Activated CD4-positive, alpha-beta T cell treated with anti-CD3 and anti-CD28 coated beads, Interleukin-2, amount 10 ng/mL, durations not matched to agents 7 days and 5 days (primary cell): ENCODE data around the gene FAM174C. TPM values are rescaled to one million over a fixed set of nuclear protein-coding genes. Genes with fewer than 3 reads are reported as not detected.
A peak's percentile ranks its signal among the peaks of the same experiment; 100 is the strongest.

Experiments
- CTCF ChIA-PET: fragments of 350-600 bp; sonication (Branson Sonifier 250); formaldehyde crosslinking; loops from one replicate; lab custom pipeline; 2021; ENCODE audit warnings: antibody characterized with exemption; lab: Charles Lee
- POLR2A ChIA-PET: fragments of 350-600 bp; sonication (Branson Sonifier 250); formaldehyde crosslinking; loops from one replicate; lab custom pipeline; 2021; ENCODE audit warnings: antibody characterized with exemption; lab: Charles Lee
- DNase-seq: peaks from one replicate; pipeline ENCODE4 v3.0.0-alpha.2; 2020
- H3K27ac Mint-ChIP-seq: one replicate; pipeline ENCODE4 v1.8.0; 2021; ENCODE audit warnings: mild to moderate bottlenecking, moderate library complexity, mixed read lengths
- H3K27me3 Mint-ChIP-seq: one replicate; pipeline ENCODE4 v1.8.0; 2021; ENCODE audit warnings: mixed read lengths
- H3K36me3 Mint-ChIP-seq: one replicate; pipeline ENCODE4 v1.8.0; 2021; ENCODE audit warnings: low read depth, mixed read lengths
- H3K4me1 Mint-ChIP-seq: one replicate; pipeline ENCODE4 v1.8.0; 2021; ENCODE audit warnings: mixed read lengths
- H3K4me3 Mint-ChIP-seq: one replicate; pipeline ENCODE4 v1.8.0; 2021; ENCODE audit warnings: mild to moderate bottlenecking, moderate library complexity, mixed read lengths
- H3K9me3 Mint-ChIP-seq: one replicate; pipeline ENCODE4 v1.8.0; 2021; ENCODE audit warnings: mixed read lengths
- total RNA-seq, 2 experiments: library from RNA; stranded (reverse); gene quantifications; one replicate each; pipeline ENCODE4 v1.2.3, GENCODE V29; 2021

FAM174C gene
- total RNA-seq, 2 experiments from 2014 or later = 47.8 to 51.5 TPM

GRCh38 chr19:1254530-1255185, 20.7 kb upstream of the FAM174C start:
- POLR2A ChIA-PET = no interaction called here
- no peak for DNase-seq
- Mint-ChIP-seq H3K9me3 (no peaks in the 10 kb centered on the region), H3K4me1 (peaks cover 41% of the 10 kb centered on the region), H3K36me3 (peaks cover 45% of the 10 kb centered on the region), H3K27me3 (no peaks in the 10 kb centered on the region), H3K27ac (peak overlapping the region; percentile 57), H3K4me3 (peak overlapping the region; percentile 16)
- CTCF ChIA-PET = interaction anchor here (1.2 to 7.3 kb wide), 3 partner anchors 11 to 21 kb away, joined by 3 to 105 read pairs (median 65); partner anchors contain the start of genes CIRBP and FAM174C

- Mint-ChIP-seq H3K4me3 (no peak overlapping the region), H3K27me3 (no peaks in the 10 kb centered on the region), H3K4me1 (peaks cover 45% of the 10 kb centered on the region), H3K27ac (no peak overlapping the region), H3K36me3 (peaks cover 45% of the 10 kb centered on the region), H3K9me3 (no peaks in the 10 kb centered on the region)
- CTCF ChIA-PET = interaction anchor here (1.2 to 7.3 kb wide), 3 partner anchors 10 to 20 kb away, joined by 3 to 105 read pairs (median 65); partner anchors contain the start of genes CIRBP and FAM174C
- POLR2A ChIA-PET = interaction anchor here (1.6 kb wide), 1 partner anchor 13 kb away, joined by 4 read pairs; no protein-coding TSS in a partner anchor
- no peak for DNase-seq
These were observed 19.9 kb upstream of the FAM174C start for GRCh38 chr19:1255186-1256161.

- H3K36me3 Mint-ChIP-seq = peaks cover 37% of the 10 kb centered on the region
- H3K4me3 Mint-ChIP-seq = no peak overlapping the region
- H3K27ac Mint-ChIP-seq = no peak overlapping the region
- peaks cover 53% of the 10 kb centered on the region for H3K4me1 Mint-ChIP-seq
- H3K9me3 Mint-ChIP-seq = no peaks in the 10 kb centered on the region
- POLR2A ChIA-PET = interaction anchor here (1.6 kb wide), 1 partner anchor 12 kb away, joined by 4 read pairs; no protein-coding TSS in a partner anchor
- H3K27me3 Mint-ChIP-seq = no peaks in the 10 kb centered on the region
- no peak for DNase-seq
- CTCF ChIA-PET = interaction anchor here (0.6 to 7.3 kb wide), 3 partner anchors 9 to 573 kb away, joined by 3 to 105 read pairs (median 65); partner anchors contain the start of gene CIRBP
These were observed 18.5 kb upstream of the FAM174C start for GRCh38 chr19:1256646-1257474.

- ChIA-PET POLR2A (interaction anchor here (0.6 to 1.6 kb wide), 2 partner anchors 11 kb away, joined by 3 to 4 read pairs; no protein-coding TSS in a partner anchor), CTCF (interaction anchor here (0.6 to 7.3 kb wide), 3 partner anchors 8 to 574 kb away, joined by 3 to 105 read pairs (median 65); partner anchors contain the start of gene CIRBP)
- Mint-ChIP-seq H3K4me3 (peak overlapping the region; percentile 83), H3K4me1 (peaks cover 57% of the 10 kb centered on the region), H3K27me3 (no peaks in the 10 kb centered on the region), H3K9me3 (no peaks in the 10 kb centered on the region), H3K27ac (peak overlapping the region; percentile 96), H3K36me3 (peaks cover 32% of the 10 kb centered on the region)
- DNase-seq = no peak
These were observed 17.7 kb upstream of the FAM174C start for GRCh38 chr19:1257475-1258162.

GRCh38 chr19:1258163-1258492, 17.2 kb upstream of the FAM174C start:
- Mint-ChIP-seq H3K4me1 (peaks cover 60% of the 10 kb centered on the region), H3K27ac (peak overlapping the region; percentile 96), H3K9me3 (no peaks in the 10 kb centered on the region), H3K27me3 (no peaks in the 10 kb centered on the region), H3K4me3 (peak overlapping the region; percentile 83), H3K36me3 (peaks cover 32% of the 10 kb centered on the region)
- no peak for DNase-seq
- CTCF ChIA-PET = interaction anchor here (6.6 to 7.3 kb wide), 2 partner anchors 8 to 14 kb away, joined by 65 to 105 read pairs; partner anchors contain the start of gene CIRBP
- POLR2A ChIA-PET = interaction anchor here (0.6 kb wide), 1 partner anchor 11 kb away, joined by 3 read pairs; no protein-coding TSS in a partner anchor

- DNase-seq = no peak
- ChIA-PET POLR2A (interaction anchor here (0.6 kb wide), 1 partner anchor 15 kb away, joined by 3 read pairs; no protein-coding TSS in a partner anchor), CTCF (interaction anchor here (6.6 to 11.3 kb wide), 2 partner anchors 15 kb away, joined by 65 to 299 read pairs; partner anchors contain the start of gene ATP5F1D)
- H3K9me3 Mint-ChIP-seq = no peaks in the 10 kb centered on the region
- H3K27me3 Mint-ChIP-seq = no peaks in the 10 kb centered on the region
- H3K36me3 Mint-ChIP-seq = peaks cover 27% of the 10 kb centered on the region
- H3K4me1 Mint-ChIP-seq = peaks cover 58% of the 10 kb centered on the region
- H3K27ac Mint-ChIP-seq = peak overlapping the region; percentile 96
- H3K4me3 Mint-ChIP-seq = peak overlapping the region; percentile 83
These were observed 16.6 kb upstream of the FAM174C start for GRCh38 chr19:1258707-1259205.

- H3K4me1 Mint-ChIP-seq = peaks cover 58% of the 10 kb centered on the region
- peak; percentile 81 for DNase-seq
- peak overlapping the region; percentile 83 for H3K4me3 Mint-ChIP-seq
- peak overlapping the region; percentile 96 for H3K27ac Mint-ChIP-seq
- ChIA-PET POLR2A (interaction anchor here (0.6 to 0.7 kb wide), 2 partner anchors 9 to 15 kb away, joined by 3 to 4 read pairs; partner anchors contain the start of gene CIRBP), CTCF (interaction anchor here (11.3 kb wide), 1 partner anchor 16 kb away, joined by 299 read pairs; the partner anchor contains the start of gene ATP5F1D)
- H3K27me3 Mint-ChIP-seq = no peaks in the 10 kb centered on the region
- peaks cover 27% of the 10 kb centered on the region for H3K36me3 Mint-ChIP-seq
- H3K9me3 Mint-ChIP-seq = no peaks in the 10 kb centered on the region
These were observed 16.0 kb upstream of the FAM174C start for GRCh38 chr19:1259206-1259875.

GRCh38 chr19:1259876-1260748, 15.2 kb upstream of the FAM174C start:
- peaks cover 52% of the 10 kb centered on the region for H3K4me1 Mint-ChIP-seq
- H3K4me3 Mint-ChIP-seq = peak overlapping the region; percentile 87
- no peaks in the 10 kb centered on the region for H3K27me3 Mint-ChIP-seq
- POLR2A ChIA-PET = interaction anchor here (0.7 to 1.2 kb wide), 2 partner anchors 9 kb away, joined by 3 to 4 read pairs; partner anchors contain the start of gene CIRBP
- peaks cover 19% of the 10 kb centered on the region for H3K36me3 Mint-ChIP-seq
- DNase-seq = peak; percentile 54
- no peaks in the 10 kb centered on the region for H3K9me3 Mint-ChIP-seq
- CTCF ChIA-PET = interaction anchor here (1.2 to 11.3 kb wide), 3 partner anchors 9 to 16 kb away, joined by 3 to 299 read pairs (median 3); partner anchors contain the start of genes ATP5F1D and CIRBP
- H3K27ac Mint-ChIP-seq = peak overlapping the region; percentile 96

- Mint-ChIP-seq H3K36me3 (peaks cover 16% of the 10 kb centered on the region), H3K9me3 (no peaks in the 10 kb centered on the region), H3K27ac (peak overlapping the region; percentile 93), H3K27me3 (no peaks in the 10 kb centered on the region), H3K4me1 (peaks cover 57% of the 10 kb centered on the region), H3K4me3 (peak overlapping the region; percentile 87)
- ChIA-PET POLR2A (interaction anchor here (1.2 kb wide), 1 partner anchor 8 kb away, joined by 3 read pairs; the partner anchor contains the start of gene CIRBP), CTCF (interaction anchor here (1.2 to 11.3 kb wide), 4 partner anchors 8 to 17 kb away, joined by 3 to 299 read pairs (median 4); partner anchors contain the start of genes ATP5F1D and CIRBP)
- DNase-seq = peak; percentile 97
These were observed 14.4 kb upstream of the FAM174C start for GRCh38 chr19:1260749-1261537.
